ENCODE data around the gene PIGQ. TPM values are rescaled to one million over a fixed set of nuclear protein-coding genes. Genes with fewer than 3 reads are reported as not detected.

Gene PIGQ
- total RNA-seq, 2 experiments from 2014 or later = 22.8 to 27.0 TPM

DNA sequence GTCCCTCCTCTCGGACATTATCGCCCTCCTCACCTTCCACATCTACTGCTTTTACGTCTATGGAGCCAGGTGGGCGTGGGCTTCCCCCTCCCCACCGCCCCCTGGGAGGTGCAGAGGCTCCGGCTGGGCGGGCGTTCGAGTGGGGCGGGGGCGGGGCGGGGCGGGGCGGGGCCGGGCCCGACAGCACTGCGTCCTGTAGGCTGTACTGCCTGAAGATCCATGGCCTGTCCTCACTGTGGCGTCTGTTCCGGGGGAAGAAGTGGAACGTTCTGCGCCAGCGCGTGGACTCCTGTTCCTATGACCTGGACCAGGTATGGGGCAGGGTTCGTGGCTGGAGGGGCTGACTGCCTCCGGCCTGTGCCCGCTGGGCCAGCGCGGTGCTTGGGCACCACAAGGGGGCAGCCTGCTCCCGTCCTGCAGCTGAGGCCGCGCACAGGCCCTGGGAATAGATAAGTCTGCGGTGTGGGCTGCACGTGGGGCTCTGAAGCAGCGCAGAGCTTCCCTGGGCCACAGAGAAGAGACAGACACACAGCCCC lies 9.2 kb downstream of the PIGQ start:
- Mint-ChIP-seq H3K4me3 (no peak overlapping the region), H3K27ac (no peak overlapping the region), H3K27me3 (no peaks in the 10 kb centered on the region), H3K9me3 (no peaks in the 10 kb centered on the region), H3K4me1 (ENCODE audit: low read depth) (no peaks in the 10 kb centered on the region), H3K36me3 (ENCODE audit: low read depth) (no peaks in the 10 kb centered on the region)
- Histone ChIP-seq H3K9me3 (ENCODE audit: control insufficient read depth in 1 of 2, insufficient read depth in 1 of 2, low read length in 2 of 2) (no peaks in the 10 kb centered on the region), H3K27ac (ENCODE audit: low read depth in 1 of 2, low read length in 2 of 2) (no peak overlapping the region), H3K4me1 (ENCODE audit: insufficient read depth, low read length) (peaks cover 4% of the 10 kb centered on the region), H3K4me3 (ENCODE audit: low read length) (no peak overlapping the region), H3K27me3 (ENCODE audit: control insufficient read depth in 1 of 2, insufficient read depth in 2 of 2, low read length in 2 of 2) (no peaks in the 10 kb centered on the region), H3K36me3 (ENCODE audit: insufficient read depth, low read length) (peaks cover 6% of the 10 kb centered on the region)
- peak; percentile 95 for ATAC-seq (ENCODE audit: poor library complexity)
- CTCF ChIA-PET = interaction anchor here (0.7 to 1.1 kb wide), 6 partner anchors 9 to 69 kb away, joined by 3 to 8 read pairs (median 4); no protein-coding TSS in a partner anchor
- intact Hi-C loops (cut with DNase I, micrococcal nuclease) = loop anchor here (1.0 to 2.0 kb wide), 2 partner anchors 32 kb away; no protein-coding TSS in a partner anchor
- TF ChIP-seq, protein P1, sequence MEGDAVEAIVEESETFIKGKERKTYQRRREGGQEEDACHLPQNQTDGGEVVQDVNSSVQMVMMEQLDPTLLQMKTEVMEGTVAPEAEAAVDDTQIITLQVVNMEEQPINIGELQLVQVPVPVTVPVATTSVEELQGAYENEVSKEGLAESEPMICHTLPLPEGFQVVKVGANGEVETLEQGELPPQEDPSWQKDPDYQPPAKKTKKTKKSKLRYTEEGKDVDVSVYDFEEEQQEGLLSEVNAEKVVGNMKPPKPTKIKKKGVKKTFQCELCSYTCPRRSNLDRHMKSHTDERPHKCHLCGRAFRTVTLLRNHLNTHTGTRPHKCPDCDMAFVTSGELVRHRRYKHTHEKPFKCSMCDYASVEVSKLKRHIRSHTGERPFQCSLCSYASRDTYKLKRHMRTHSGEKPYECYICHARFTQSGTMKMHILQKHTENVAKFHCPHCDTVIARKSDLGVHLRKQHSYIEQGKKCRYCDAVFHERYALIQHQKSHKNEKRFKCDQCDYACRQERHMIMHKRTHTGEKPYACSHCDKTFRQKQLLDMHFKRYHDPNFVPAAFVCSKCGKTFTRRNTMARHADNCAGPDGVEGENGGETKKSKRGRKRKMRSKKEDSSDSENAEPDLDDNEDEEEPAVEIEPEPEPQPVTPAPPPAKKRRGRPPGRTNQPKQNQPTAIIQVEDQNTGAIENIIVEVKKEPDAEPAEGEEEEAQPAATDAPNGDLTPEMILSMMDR (IDR thresholded peaks at IDR 0.05) = peak; percentile 71
- POLR2A ChIA-PET = no interaction called here
- DNase-seq = peak; percentile 32 to 86 (median 57)

DNA sequence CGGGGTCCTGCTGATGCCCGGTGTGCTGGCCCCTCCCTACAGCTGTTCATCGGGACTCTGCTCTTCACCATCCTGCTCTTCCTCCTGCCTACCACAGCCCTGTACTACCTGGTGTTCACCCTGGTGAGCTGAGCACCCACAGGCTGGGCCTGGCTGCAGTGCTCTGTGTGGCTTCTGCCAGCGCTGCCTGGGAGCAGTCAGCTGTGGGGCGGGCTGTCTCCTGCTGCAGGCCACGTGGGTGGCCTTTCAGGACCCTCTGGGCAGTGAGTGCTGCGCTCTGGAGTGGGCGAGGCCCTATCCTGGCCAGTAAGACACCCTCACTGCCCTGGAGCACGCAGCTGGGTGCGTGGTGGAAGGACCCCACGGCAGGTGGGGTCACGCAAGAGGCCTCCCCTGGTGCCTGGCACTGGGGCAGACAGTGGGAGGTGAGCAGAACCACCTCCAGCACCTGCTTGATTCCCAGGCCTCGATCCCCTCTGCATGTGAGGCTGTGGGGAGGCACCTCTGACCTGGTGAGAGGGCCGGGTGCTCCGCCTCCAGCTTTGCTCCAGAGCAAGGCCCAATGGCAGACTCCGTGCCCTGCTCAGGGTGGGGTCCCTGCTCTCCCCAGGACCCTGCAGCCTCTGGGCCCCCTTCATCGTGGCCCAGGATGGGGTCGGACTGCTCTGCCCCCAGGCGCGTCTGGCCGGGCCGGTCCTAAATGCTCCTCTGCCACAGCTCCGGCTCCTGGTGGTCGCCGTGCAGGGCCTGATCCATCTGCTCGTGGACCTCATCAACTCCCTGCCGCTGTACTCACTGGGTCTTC lies 10.6 kb downstream of the PIGQ start:
- TF ChIP-seq, protein P1 (IDR thresholded peaks at IDR 0.05) = no peak
- Mint-ChIP-seq H3K27ac (no peak overlapping the region), H3K36me3 (ENCODE audit: low read depth) (no peaks in the 10 kb centered on the region), H3K4me3 (no peak overlapping the region), H3K4me1 (ENCODE audit: low read depth) (no peaks in the 10 kb centered on the region), H3K9me3 (no peaks in the 10 kb centered on the region), H3K27me3 (no peaks in the 10 kb centered on the region)
- Histone ChIP-seq H3K27ac (ENCODE audit: low read depth in 1 of 2, low read length in 2 of 2) (no peak overlapping the region), H3K9me3 (ENCODE audit: control insufficient read depth in 1 of 2, insufficient read depth in 1 of 2, low read length in 2 of 2) (no peaks in the 10 kb centered on the region), H3K4me3 (ENCODE audit: low read length) (no peak overlapping the region), H3K36me3 (ENCODE audit: insufficient read depth, low read length) (no peaks in the 10 kb centered on the region), H3K27me3 (ENCODE audit: control insufficient read depth in 1 of 2, insufficient read depth in 2 of 2, low read length in 2 of 2) (no peaks in the 10 kb centered on the region), H3K4me1 (ENCODE audit: insufficient read depth, low read length) (peaks cover 4% of the 10 kb centered on the region)
- no peak for DNase-seq
- ChIA-PET POLR2A (no interaction called here), CTCF (no interaction called here)
- ATAC-seq (ENCODE audit: poor library complexity) = no peak
- intact Hi-C loops (cut with DNase I, micrococcal nuclease) = no loop called here

DNA sequence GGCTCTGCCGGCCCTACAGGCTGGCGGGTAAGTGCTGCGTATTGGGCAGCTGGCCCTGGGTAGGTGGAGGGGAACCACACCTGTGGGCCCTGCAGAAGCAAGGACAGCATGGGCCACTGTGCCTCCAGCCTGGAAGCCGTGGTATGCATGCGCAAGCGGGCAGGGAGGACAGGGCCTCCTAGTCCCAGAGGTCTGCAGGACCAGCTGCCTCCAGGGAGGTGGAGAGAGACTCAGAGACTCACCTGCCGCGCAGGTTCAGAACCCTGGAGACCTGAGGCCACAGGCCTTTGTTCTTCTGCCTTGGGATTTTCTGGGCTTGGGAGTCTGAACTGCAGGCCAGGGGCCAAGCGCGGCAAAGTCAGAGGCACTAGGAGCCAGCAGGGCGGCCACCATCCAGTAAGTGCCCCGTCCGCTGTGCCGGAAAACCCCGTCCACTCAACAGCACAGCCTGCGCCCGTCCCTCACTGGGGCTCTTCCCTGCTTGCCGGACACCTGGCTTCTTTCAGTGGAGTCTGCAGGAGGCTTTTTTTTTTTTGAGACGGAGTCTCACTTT lies 11.3 kb downstream of the PIGQ start:
- ATAC-seq (ENCODE audit: poor library complexity) = no peak
- Histone ChIP-seq H3K4me1 (ENCODE audit: insufficient read depth, low read length) (peaks cover 4% of the 10 kb centered on the region), H3K27me3 (ENCODE audit: control insufficient read depth in 1 of 2, insufficient read depth in 2 of 2, low read length in 2 of 2) (no peaks in the 10 kb centered on the region), H3K9me3 (ENCODE audit: control insufficient read depth in 1 of 2, insufficient read depth in 1 of 2, low read length in 2 of 2) (no peaks in the 10 kb centered on the region), H3K4me3 (ENCODE audit: low read length) (no peak overlapping the region), H3K27ac (ENCODE audit: low read depth in 1 of 2, low read length in 2 of 2) (no peak overlapping the region), H3K36me3 (ENCODE audit: insufficient read depth, low read length) (no peaks in the 10 kb centered on the region)
- Mint-ChIP-seq H3K4me1 (ENCODE audit: low read depth) (no peaks in the 10 kb centered on the region), H3K4me3 (no peak overlapping the region), H3K9me3 (no peaks in the 10 kb centered on the region), H3K27me3 (no peaks in the 10 kb centered on the region), H3K36me3 (ENCODE audit: low read depth) (no peaks in the 10 kb centered on the region), H3K27ac (no peak overlapping the region)
- DNase-seq = no peak
- ChIA-PET POLR2A (no interaction called here), CTCF (no interaction called here)
- intact Hi-C loops (cut with DNase I, micrococcal nuclease) = no loop called here
- TF ChIP-seq, protein P1 (IDR thresholded peaks at IDR 0.05) = no peak

All from CD4-positive, alpha-beta T cell (primary cell).